CD14-positive monocyte (primary cell): Measurements from ENCODE around the gene PLBD2. TPM values are rescaled to one million over a fixed set of nuclear protein-coding genes. Genes with fewer than 3 reads are reported as not detected.
A peak's percentile ranks its signal among the peaks of the same experiment; 100 is the strongest.

Experiments
- DNase-seq, 3 donors: peaks; one replicate each; pipeline ENCODE4 v3.0.0-alpha.2; 2011 to 2022
- H2AFZ ChIP-seq: 2 replicates; pipeline ENCODE4 v1.6.0; 2012; ENCODE audit warnings: mild to moderate bottlenecking, low read depth, low read length, inconsistent platforms; ENCODE audit not compliant: insufficient read depth, poor library complexity, severe bottlenecking
- H3K27ac ChIP-seq, 2 donors: 1 replicate in 1 of 2; 2 replicates in 1 of 2; pipeline ENCODE4 v1.5.1; 2012 to 2013; ENCODE audit warnings: low read length in 2 of 2, control low read depth in 1 of 2, inconsistent platforms in 1 of 2, low read depth in 1 of 2, mild to moderate bottlenecking in 1 of 2
- H3K27me3 ChIP-seq, 2 donors: one replicate each; pipeline versions ENCODE4 v1.6.0 to v1.6.1; 2011 to 2013; ENCODE audit warnings: low read length in 2 of 2; ENCODE audit not compliant: control insufficient read depth in 2 of 2, insufficient read depth in 2 of 2
- H3K36me3 ChIP-seq, 2 donors: replicated peaks in 1 of 2; 1 replicate in 1 of 2; 2 replicates in 1 of 2; pipeline versions ENCODE4 v1.5.1 to v1.6.1; 2012 to 2013; ENCODE audit warnings: low read length in 2 of 2, control low read depth in 1 of 2, inconsistent platforms in 1 of 2, mild to moderate bottlenecking in 1 of 2; ENCODE audit not compliant: insufficient read depth in 2 of 2, control insufficient read depth in 1 of 2
- H3K4me1 ChIP-seq, 2 donors: 1 replicate in 1 of 2; 2 replicates in 1 of 2; pipeline versions ENCODE4 v1.5.1 to v1.6.1; 2012 to 2013; ENCODE audit warnings: low read length in 2 of 2, control low read depth in 1 of 2, inconsistent platforms in 1 of 2, mild to moderate bottlenecking in 1 of 2, moderate library complexity in 1 of 2; ENCODE audit not compliant: insufficient read depth in 2 of 2, control insufficient read depth in 1 of 2
- H3K4me2 ChIP-seq: replicated peaks from 2 replicates; pipeline ENCODE3; 2012; ENCODE audit warnings: low read length, moderate library complexity, mild to moderate bottlenecking; ENCODE audit not compliant: poor library complexity, severe bottlenecking; ENCODE audit errors: extremely low read depth
- H3K4me3 ChIP-seq, 3 experiments: fragments of 200-600 bp in 1 of 3; sonication (generic) in 1 of 3; replicated peaks in 1 of 3; 1 replicate in 2 of 3; 2 replicates in 1 of 3; pipeline ENCODE4 v1.5.1; 2011 to 2013; ENCODE audit warnings: low read length in 3 of 3, mild to moderate bottlenecking in 3 of 3, control low read depth in 2 of 3, low read depth in 2 of 3, inconsistent platforms in 1 of 3, moderate library complexity in 1 of 3
- H3K79me2 ChIP-seq: 2 replicates; pipeline ENCODE4 v1.6.0; 2012; ENCODE audit warnings: mild to moderate bottlenecking, control low read depth, inconsistent platforms, low read length, moderate library complexity; ENCODE audit not compliant: insufficient read depth
- H3K9ac ChIP-seq: 2 replicates; pipeline ENCODE4 v1.6.0; 2017; ENCODE audit warnings: low read length, mild to moderate bottlenecking; ENCODE audit not compliant: insufficient read depth, poor library complexity, severe bottlenecking
- H3K9me3 ChIP-seq, 2 donors: replicated peaks in 1 of 2; 1 replicate in 1 of 2; 2 replicates in 1 of 2; pipeline versions ENCODE4 v1.5.1 to v1.6.1; 2012 to 2013; ENCODE audit warnings: low read length in 2 of 2, control low read depth in 1 of 2; ENCODE audit not compliant: control insufficient read depth in 1 of 2, insufficient read depth in 1 of 2
- H4K20me1 ChIP-seq: 2 replicates; pipeline ENCODE4 v1.6.0; 2012; ENCODE audit warnings: mild to moderate bottlenecking, low read length, control low read depth, moderate library complexity; ENCODE audit not compliant: insufficient read depth
- H3K27ac Mint-ChIP-seq, 7 donors: one replicate each; pipeline ENCODE4 v1.8.0; 2020; ENCODE audit warnings: mild to moderate bottlenecking in 7 of 7, mixed read lengths in 7 of 7, moderate library complexity in 6 of 7, inconsistent platforms in 2 of 7
- H3K27me3 Mint-ChIP-seq, 3 donors: one replicate each; pipeline ENCODE4 v1.8.0; 2021 to 2022; ENCODE audit warnings: low read depth in 3 of 3, mild to moderate bottlenecking in 3 of 3, mixed read lengths in 3 of 3, moderate library complexity in 3 of 3, inconsistent platforms in 1 of 3
- H3K36me3 Mint-ChIP-seq, 2 donors: one replicate each; pipeline ENCODE4 v1.8.0; 2020; ENCODE audit warnings: mixed read lengths in 2 of 2, inconsistent platforms in 1 of 2, mild to moderate bottlenecking in 1 of 2
- H3K4me1 Mint-ChIP-seq: one replicate; pipeline ENCODE4 v1.8.0; 2020; ENCODE audit warnings: mild to moderate bottlenecking, mixed read lengths
- H3K4me3 Mint-ChIP-seq, 2 donors: one replicate each; pipeline ENCODE4 v1.8.0; 2020; ENCODE audit warnings: mild to moderate bottlenecking in 2 of 2, mixed read lengths in 2 of 2, moderate library complexity in 1 of 2
- H3K9me3 Mint-ChIP-seq, 7 donors: one replicate each; pipeline ENCODE4 v1.8.0; 2020 to 2022; ENCODE audit warnings: mixed read lengths in 7 of 7, mild to moderate bottlenecking in 6 of 7, moderate library complexity in 6 of 7, inconsistent platforms in 2 of 7
- CTCF ChIP-seq: fragments of 200-600 bp; IDR thresholded peaks from one replicate; pipeline ENCODE4 v1.8.0; 2022; ENCODE audit warnings: antibody characterized with exemption, mild to moderate bottlenecking
- WGBS: methylation state at CpG from one replicate; pipeline ENCODE4 v1.1.5; 2013; ENCODE audit warnings: missing lambda C conversion rate; ENCODE audit not compliant: insufficient coverage; 5-methylcytosine and 5-hydroxymethylcytosine counted together
- intact Hi-C, 2 donors: fragments of 100-400 bp; cut with micrococcal nuclease; formaldehyde crosslinking; loops; one replicate each; pipeline versions ENCODE4 v1.15.0 to v1.15.1; 2023
- polyA plus RNA-seq, 3 donors: library from polyadenylated mRNA; depleted of rRNA in 1 of 3; unstranded in 2 of 3; stranded (reverse) in 1 of 3; fragments of 300-500 nt in 2 of 3; fragments of >200 nt in 1 of 3; fragmentation: Illumina TruSeq in 2 of 3; gene quantifications; 1 replicate in 2 of 3; 2 replicates in 1 of 3; pipeline ENCODE4 v1.2.3, GENCODE V29; 2012 to 2021

PLBD2 gene
- polyA plus RNA-seq, 3 donors, result 8.5 to 12.4 (median 8.8) TPM

GRCh38 chr12:113322343-113322742 lies 36.0 kb upstream of the PLBD2 start:
- H3K4me3 Mint-ChIP-seq, result no peak overlapping the region
- no CpG with 5 or more reads among the region's 2 CpGs for WGBS
- peaks cover 63 to 89% of the 10 kb centered on the region in 2 donors for H3K36me3 Mint-ChIP-seq

GRCh38 chr12:113325916-113326315 lies 32.5 kb upstream of the PLBD2 start:
- H3K27ac Mint-ChIP-seq, result peak overlapping the region in 1 of 7 donors; percentile 26
- H3K9me3 ChIP-seq, result peaks cover 0 to 7% of the 10 kb centered on the region in 2 donors
- H2AFZ ChIP-seq, result no peak overlapping the region
- no peak for TF ChIP-seq CTCF
- H3K4me1 Mint-ChIP-seq, result peaks cover 17% of the 10 kb centered on the region
- H3K9me3 Mint-ChIP-seq, result peaks cover 4 to 16% (median 6%) of the 10 kb centered on the region in 7 donors
- H3K27me3 ChIP-seq, result no peaks in the 10 kb centered on the region
- H3K79me2 ChIP-seq, result peaks cover 59% of the 10 kb centered on the region
- no peak overlapping the region for H3K27ac ChIP-seq
- no peak for DNase-seq
- no peak overlapping the region for H3K4me2 ChIP-seq
- no peak overlapping the region for H3K4me3 Mint-ChIP-seq
- WGBS, result no CpG with 5 or more reads among the region's 3 CpGs
- H3K27me3 Mint-ChIP-seq, result peaks cover 0 to 2% (median under 1%) of the 10 kb centered on the region in 3 donors
- no peak overlapping the region for H3K4me3 ChIP-seq
- intact Hi-C loops, result no loop called here
- peaks cover 29 to 64% of the 10 kb centered on the region in 2 donors for H3K36me3 ChIP-seq
- no peak overlapping the region for H3K9ac ChIP-seq
- peaks cover 57 to 85% of the 10 kb centered on the region in 2 donors for H3K36me3 Mint-ChIP-seq
- H3K4me1 ChIP-seq, result peaks cover 0 to 12% of the 10 kb centered on the region in 2 donors
- H4K20me1 ChIP-seq, result peaks cover 68% of the 10 kb centered on the region

More at GRCh38 chr12:113322343-113322742, 36.0 kb upstream of the PLBD2 start:
- Histone ChIP-seq H4K20me1 (peaks cover 53% of the 10 kb centered on the region), H3K36me3 (peaks cover 39 to 69% of the 10 kb centered on the region in 2 donors), H3K27ac (peak overlapping the region; percentile 48 to 51), H3K4me2 (no peak overlapping the region), H3K4me3 (no peak overlapping the region), H2AFZ (no peak overlapping the region), H3K9ac (no peak overlapping the region), H3K9me3 (peaks cover 0 to 7% of the 10 kb centered on the region in 2 donors), H3K79me2 (peaks cover 33% of the 10 kb centered on the region), H3K27me3 (no peaks in the 10 kb centered on the region), H3K4me1 (no peaks in the 10 kb centered on the region)
- Mint-ChIP-seq H3K9me3 (peaks cover 5 to 16% (median 11%) of the 10 kb centered on the region in 7 donors), H3K27ac (peak overlapping the region; percentile 84 to 93 (median 90)), H3K27me3 (peaks cover 0 to 2% (median 2%) of the 10 kb centered on the region in 3 donors), H3K4me1 (peaks cover 6% of the 10 kb centered on the region)
- intact Hi-C loops, result loop anchor here in 1 of 2 donors (5.0 kb wide), 1 partner anchor 35 kb away; the partner anchor contains the start of gene PLBD2
- peak; percentile 75 to 85 (median 81) for DNase-seq
- TF ChIP-seq CTCF, result no peak
